WI38 (cell line): ENCODE data around the gene GPA33.

ENCODE experiments used
- H3K4me3 ChIP-seq: 2 replicates; pipeline ENCODE4 v1.5.1; 2011; ENCODE audit warnings: low read depth, mild to moderate bottlenecking, control low read depth, low read length
- CTCF ChIP-seq: IDR thresholded peaks from 2 replicates; pipeline ENCODE4 v1.5.1; 2012; ENCODE audit warnings: low read depth, mild to moderate bottlenecking, control low read depth, low read length

GPA33 gene

GRCh38 chr1:167090314-167090942, at the start of gene GPA33:
GPA33 (minus strand) TSS chr1:167090377; CDS start chr1:167090287, 90 bp downstream.
- TF ChIP-seq CTCF = no peak
- no peak within 1 kb of the TSS for H3K4me3 ChIP-seq

GRCh38 chr1:167138703-167139102, 48.5 kb upstream of the GPA33 start:
- TF ChIP-seq CTCF = no peak
- no peak overlapping the region for H3K4me3 ChIP-seq

- TF ChIP-seq CTCF = no peak
These were observed 47.8 kb upstream of the GPA33 start for GRCh38 chr1:167137793-167138510.

GRCh38 chr1:167137332-167137781, 47.2 kb upstream of the GPA33 start:
- no peak for TF ChIP-seq CTCF

More at GRCh38 chr1:167137793-167138510, 47.8 kb upstream of the GPA33 start:
- H3K4me3 ChIP-seq = no peak overlapping the region

GRCh38 chr1:167136806-167137205, 46.6 kb upstream of the GPA33 start:
- H3K4me3 ChIP-seq = no peak overlapping the region
- TF ChIP-seq CTCF = no peak

More at GRCh38 chr1:167137332-167137781, 47.2 kb upstream of the GPA33 start:
- H3K4me3 ChIP-seq = no peak overlapping the region

GRCh38 chr1:167136191-167136614, 46.0 kb upstream of the GPA33 start:
- no peak overlapping the region for H3K4me3 ChIP-seq
- TF ChIP-seq CTCF = no peak

GRCh38 chr1:167135281-167135840, 45.2 kb upstream of the GPA33 start:
- H3K4me3 ChIP-seq = no peak overlapping the region
- no peak for TF ChIP-seq CTCF
